ENCODE data around the gene SNTG2.

SNTG2 gene

GRCh38 chr2:1154710-1155594 is 204.3 kb downstream of the SNTG2 start:
- H3K36me3 ChIP-seq = no peaks in the 10 kb centered on the region
- H3K27ac ChIP-seq = no peak overlapping the region
- no peaks in the 10 kb centered on the region for H3K9me3 ChIP-seq (ENCODE audit: severe bottlenecking)
- TF ChIP-seq CTCF (IDR thresholded peaks at IDR 0.05; ENCODE audit: low read depth, low read length) = no peak
- no peak for DNase-seq
- no peaks in the 10 kb centered on the region for H3K27me3 ChIP-seq (ENCODE audit: insufficient read depth, low read depth, severe bottlenecking)
- H3K4me3 ChIP-seq (ENCODE audit: low read depth, low read length) = no peak overlapping the region

- no peak for TF ChIP-seq CTCF (IDR thresholded peaks at IDR 0.05; ENCODE audit: low read depth, low read length)
- peak overlapping the region; percentile 24 for H3K27ac ChIP-seq
- no peaks in the 10 kb centered on the region for H3K9me3 ChIP-seq (ENCODE audit: severe bottlenecking)
- DNase-seq = peak; percentile 38
- H3K4me3 ChIP-seq (ENCODE audit: low read depth, low read length) = no peak overlapping the region
- no peaks in the 10 kb centered on the region for H3K36me3 ChIP-seq
- H3K27me3 ChIP-seq (ENCODE audit: insufficient read depth, low read depth, severe bottlenecking) = no peaks in the 10 kb centered on the region
These were observed 205.4 kb downstream of the SNTG2 start for GRCh38 chr2:1156059-1156458.

- H3K36me3 ChIP-seq = no peaks in the 10 kb centered on the region
- no peaks in the 10 kb centered on the region for H3K9me3 ChIP-seq (ENCODE audit: severe bottlenecking)
- DNase-seq = no peak
- no peak overlapping the region; the same call in none of the 2 replicates for H3K27ac ChIP-seq
- H3K4me3 ChIP-seq (ENCODE audit: low read depth, low read length) = no peak overlapping the region
- TF ChIP-seq CTCF (IDR thresholded peaks at IDR 0.05; ENCODE audit: low read depth, low read length) = no peak
- no peaks in the 10 kb centered on the region for H3K27me3 ChIP-seq (ENCODE audit: insufficient read depth, low read depth, severe bottlenecking)
These were observed 205.9 kb downstream of the SNTG2 start for GRCh38 chr2:1156531-1156930.

GRCh38 chr2:1157107-1157506 is 206.5 kb downstream of the SNTG2 start:
- no peaks in the 10 kb centered on the region for H3K9me3 ChIP-seq (ENCODE audit: severe bottlenecking)
- TF ChIP-seq CTCF (IDR thresholded peaks at IDR 0.05; ENCODE audit: low read depth, low read length) = no peak
- DNase-seq = no peak
- H3K27me3 ChIP-seq (ENCODE audit: insufficient read depth, low read depth, severe bottlenecking) = no peaks in the 10 kb centered on the region
- H3K36me3 ChIP-seq = no peaks in the 10 kb centered on the region
- H3K4me3 ChIP-seq (ENCODE audit: low read depth, low read length) = no peak overlapping the region
- no peak overlapping the region for H3K27ac ChIP-seq

- Histone ChIP-seq H3K36me3 (no peaks in the 10 kb centered on the region), H3K27ac (no peak overlapping the region), H3K9me3 (ENCODE audit: severe bottlenecking) (peaks cover 6% of the 10 kb centered on the region), H3K27me3 (ENCODE audit: insufficient read depth, low read depth, severe bottlenecking) (no peaks in the 10 kb centered on the region), H3K4me3 (ENCODE audit: low read depth, low read length) (no peak overlapping the region)
- TF ChIP-seq CTCF (IDR thresholded peaks at IDR 0.05; ENCODE audit: low read depth, low read length) = no peak
- no peak for DNase-seq
These were observed 208.4 kb downstream of the SNTG2 start for GRCh38 chr2:1159013-1159412.

Measured in WERI-Rb-1 (cell line).